BJ (cell line): Measurements from ENCODE around the gene PLK5. TPM values are rescaled to one million over a fixed set of nuclear protein-coding genes. Genes with fewer than 3 reads are reported as not detected.
"Not testable (repeated sequence)": the region's sequence is repeated elsewhere in the genome, so short reads cannot be mapped to it uniquely, and the experiment has no call there.

Source experiments
- CTCF ChIA-PET: fragments of 350-600 bp; formaldehyde crosslinking; extraction: SDS; loops from one replicate; lab custom pipeline; 2021; ENCODE audit warnings: antibody characterized with exemption, inconsistent platforms; lab: Yijun Ruan, JAX
- POLR2A ChIA-PET: fragments of 300-600 bp; sonication (Branson Sonifier 250); formaldehyde crosslinking; extraction: SDS; loops from one replicate; lab custom pipeline; 2021; ENCODE audit warnings: antibody characterized with exemption; lab: Charles Lee
- DNase-seq: peaks from one replicate; pipeline ENCODE4 v3.0.0-alpha.2; 2011; ENCODE audit warnings: low read depth
- H3K27me3 ChIP-seq: 2 replicates; pipeline ENCODE4 v1.6.0; 2011; ENCODE audit warnings: low read length; ENCODE audit not compliant: control insufficient read depth, insufficient read depth
- H3K36me3 ChIP-seq: 2 replicates; pipeline ENCODE4 v1.5.1; 2011; ENCODE audit warnings: low read length; ENCODE audit not compliant: control insufficient read depth, insufficient read depth
- H3K4me3 ChIP-seq: 2 replicates; pipeline ENCODE4 v1.5.1; 2011; ENCODE audit warnings: low read depth, mild to moderate bottlenecking, control low read depth, low read length
- polyA plus RNA-seq: library from polyadenylated mRNA; depleted of rRNA; stranded (reverse); fragments of >200 nt; gene quantifications from 2 replicates; pipeline ENCODE4 v1.2.3, GENCODE V29; 2011
- TF ChIP-seq, protein P1 (sequence below): IDR thresholded peaks from 2 replicates; pipeline ENCODE4 v1.5.1; 2011; ENCODE audit warnings: low read depth, mild to moderate bottlenecking, control low read depth, inconsistent platforms, low read length, moderate library complexity; ENCODE audit not compliant: insufficient read depth

Gene PLK5
- polyA plus RNA-seq, 1 experiment = not detected

DNA sequence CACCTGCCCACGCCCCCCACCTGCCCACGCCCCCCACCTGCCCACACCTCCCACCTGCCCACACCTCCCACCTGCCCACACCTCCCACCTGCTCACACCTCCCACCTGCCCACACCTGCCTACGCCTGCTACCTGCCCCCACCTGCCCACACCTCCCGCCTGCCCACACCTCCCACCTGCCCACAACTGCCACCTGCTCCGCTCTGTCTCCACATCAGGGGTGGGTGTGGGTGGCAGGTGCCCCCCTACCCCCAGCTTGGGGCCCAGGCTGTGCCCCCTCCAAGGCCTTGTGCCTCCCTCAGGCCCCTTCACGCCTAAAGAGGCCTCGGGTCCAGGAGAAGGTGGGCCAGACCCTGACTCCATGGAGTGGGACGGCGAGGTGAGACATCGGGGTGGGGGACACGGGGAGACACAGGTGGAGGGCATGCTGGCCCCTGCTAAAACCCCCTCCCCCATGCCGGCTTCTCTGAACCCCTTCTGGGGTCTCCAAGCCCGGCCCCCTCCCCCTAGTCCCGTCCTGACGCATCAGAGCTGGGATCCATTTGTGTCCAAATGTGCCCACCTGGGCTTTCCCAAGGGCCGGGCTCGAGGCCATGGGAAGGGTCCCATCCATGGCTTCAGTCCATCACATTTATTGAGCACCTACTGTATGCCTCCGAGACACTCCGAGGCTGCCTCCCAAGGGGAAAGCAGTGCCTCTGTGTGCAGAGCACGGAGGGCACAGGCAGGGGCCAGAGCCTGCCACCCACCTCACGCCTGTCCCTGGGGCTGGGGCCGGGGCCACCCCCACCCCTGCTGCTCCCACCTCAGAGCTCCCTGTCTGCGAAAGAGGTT lies 4.9 kb downstream of the PLK5 start:
- TF ChIP-seq, protein P1, sequence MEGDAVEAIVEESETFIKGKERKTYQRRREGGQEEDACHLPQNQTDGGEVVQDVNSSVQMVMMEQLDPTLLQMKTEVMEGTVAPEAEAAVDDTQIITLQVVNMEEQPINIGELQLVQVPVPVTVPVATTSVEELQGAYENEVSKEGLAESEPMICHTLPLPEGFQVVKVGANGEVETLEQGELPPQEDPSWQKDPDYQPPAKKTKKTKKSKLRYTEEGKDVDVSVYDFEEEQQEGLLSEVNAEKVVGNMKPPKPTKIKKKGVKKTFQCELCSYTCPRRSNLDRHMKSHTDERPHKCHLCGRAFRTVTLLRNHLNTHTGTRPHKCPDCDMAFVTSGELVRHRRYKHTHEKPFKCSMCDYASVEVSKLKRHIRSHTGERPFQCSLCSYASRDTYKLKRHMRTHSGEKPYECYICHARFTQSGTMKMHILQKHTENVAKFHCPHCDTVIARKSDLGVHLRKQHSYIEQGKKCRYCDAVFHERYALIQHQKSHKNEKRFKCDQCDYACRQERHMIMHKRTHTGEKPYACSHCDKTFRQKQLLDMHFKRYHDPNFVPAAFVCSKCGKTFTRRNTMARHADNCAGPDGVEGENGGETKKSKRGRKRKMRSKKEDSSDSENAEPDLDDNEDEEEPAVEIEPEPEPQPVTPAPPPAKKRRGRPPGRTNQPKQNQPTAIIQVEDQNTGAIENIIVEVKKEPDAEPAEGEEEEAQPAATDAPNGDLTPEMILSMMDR = no peak
- Histone ChIP-seq H3K27me3 (peaks cover 9% of the 10 kb centered on the region), H3K36me3 (no peaks in the 10 kb centered on the region), H3K4me3 (no peak overlapping the region)
- no peak for DNase-seq
- ChIA-PET CTCF (no interaction called here), POLR2A (no interaction called here)

- CTCF ChIA-PET = no interaction called here
- H3K4me3 ChIP-seq = no peak overlapping the region
- TF ChIP-seq, protein P1 = no peak
Observed at GRCh38 chr19:1529430-1529816, 5.5 kb downstream of the PLK5 start.

GRCh38 chr19:1530856-1531255 lies 7.0 kb downstream of the PLK5 start:
- H3K36me3 ChIP-seq, POLR2A ChIA-PET, H3K27me3 ChIP-seq, DNase-seq, H3K4me3 ChIP-seq: not testable (repeated sequence)
- CTCF ChIA-PET = interaction anchor here (0.6 to 1.6 kb wide), 3 partner anchors 15 to 142 kb away, joined by 3 to 6 read pairs (median 4); no protein-coding TSS in a partner anchor

More at GRCh38 chr19:1529430-1529816, 5.5 kb downstream of the PLK5 start:
- Histone ChIP-seq H3K36me3 (no peaks in the 10 kb centered on the region), H3K27me3 (peaks cover 7% of the 10 kb centered on the region)
- no peak for DNase-seq
- POLR2A ChIA-PET = no interaction called here

- ChIA-PET POLR2A (no interaction called here), CTCF (interaction anchor here (1.5 to 3.1 kb wide), 2 partner anchors 15 to 141 kb away, joined by 3 to 13 read pairs; no protein-coding TSS in a partner anchor)
- Histone ChIP-seq H3K36me3 (no peaks in the 10 kb centered on the region), H3K27me3 (no peaks in the 10 kb centered on the region; the same call in 1 of the 2 replicates), H3K4me3 (no peak overlapping the region)
- TF ChIP-seq, protein P1 = no peak
- DNase-seq = no peak
Observed at GRCh38 chr19:1531587-1531986, 7.7 kb downstream of the PLK5 start.

GRCh38 chr19:1532003-1532402 lies 8.1 kb downstream of the PLK5 start:
- ChIA-PET POLR2A (no interaction called here), CTCF (interaction anchor here (3.1 kb wide), 1 partner anchor 14 kb away, joined by 13 read pairs; no protein-coding TSS in a partner anchor)
- Histone ChIP-seq H3K27me3 (no peaks in the 10 kb centered on the region; the same call in 1 of the 2 replicates), H3K36me3 (no peaks in the 10 kb centered on the region), H3K4me3 (no peak overlapping the region)
- DNase-seq = no peak
- TF ChIP-seq, protein P1 = no peak
